ENCODE measurements around the gene GYS2.

- TF ChIP-seq CTCF (IDR thresholded peaks at IDR 0.05; ENCODE audit: insufficient read depth, low read length, poor library complexity, severe bottlenecking): no peak
- no peak for TF ChIP-seq EZH2phosphoT487 (conservative IDR thresholded peaks at IDR 0.05; ENCODE audit: low read length)
These were observed 42.5 kb upstream of the GYS2 start for GRCh38 chr12:21647179-21647578.

Data from SU-DHL-6 (cell line).